AG04449 (cell line): ENCODE data around the gene IFNA4.
"Not testable (repeated sequence)": the region's sequence is repeated elsewhere in the genome, so short reads cannot be mapped to it uniquely, and the experiment has no call there.

ENCODE experiments used
- CTCF ChIA-PET: fragments of 350-600 bp; formaldehyde crosslinking; extraction: SDS; loops from one replicate; lab custom pipeline; 2021; ENCODE audit warnings: antibody characterized with exemption; lab: Yijun Ruan, JAX
- POLR2A ChIA-PET: fragments of 400-600, 350-600 bp; formaldehyde crosslinking; extraction: SDS; loops from one replicate; lab custom pipeline; 2020; ENCODE audit warnings: antibody characterized with exemption, inconsistent platforms; lab: Yijun Ruan, JAX
- DNase-seq: peaks from one replicate; pipeline ENCODE4 v3.0.0-alpha.2; 2010; ENCODE audit warnings: low read depth, low spot score
- H3K4me3 ChIP-seq: 2 replicates; pipeline ENCODE4 v1.5.1; 2011; ENCODE audit warnings: low read depth, mild to moderate bottlenecking, control low read depth, low read length
- CTCF ChIP-seq: IDR thresholded peaks from one replicate; pipeline ENCODE4 v1.5.1; 2011; ENCODE audit warnings: mild to moderate bottlenecking, moderate library complexity, low read length, control low read depth, inconsistent platforms; ENCODE audit not compliant: insufficient read depth; ENCODE audit errors: missing control alignments

The IFNA4 gene

GRCh38 chr9:21187487-21187886 lies at the start of gene IFNA4:
Gene IFNA4, minus strand, starts transcription at chr9:21187587. Its CDS starts 56 bp downstream, at chr9:21187531.
- H3K4me3 ChIP-seq, DNase-seq, POLR2A ChIA-PET: not testable (repeated sequence)
- CTCF ChIA-PET: interaction anchor here (0.7 kb wide), 1 partner anchor 810 kb away, joined by 3 read pairs; no protein-coding TSS in a partner anchor

GRCh38 chr9:21236360-21236714 lies 49.0 kb upstream of the IFNA4 start:
- CTCF ChIA-PET: interaction anchor here (0.7 to 3.0 kb wide), 10 partner anchors 12 to 764 kb away, joined by 3 to 21 read pairs (median 4); no protein-coding TSS in a partner anchor
- DNase-seq, POLR2A ChIA-PET, H3K4me3 ChIP-seq: not testable (repeated sequence)

DNA sequence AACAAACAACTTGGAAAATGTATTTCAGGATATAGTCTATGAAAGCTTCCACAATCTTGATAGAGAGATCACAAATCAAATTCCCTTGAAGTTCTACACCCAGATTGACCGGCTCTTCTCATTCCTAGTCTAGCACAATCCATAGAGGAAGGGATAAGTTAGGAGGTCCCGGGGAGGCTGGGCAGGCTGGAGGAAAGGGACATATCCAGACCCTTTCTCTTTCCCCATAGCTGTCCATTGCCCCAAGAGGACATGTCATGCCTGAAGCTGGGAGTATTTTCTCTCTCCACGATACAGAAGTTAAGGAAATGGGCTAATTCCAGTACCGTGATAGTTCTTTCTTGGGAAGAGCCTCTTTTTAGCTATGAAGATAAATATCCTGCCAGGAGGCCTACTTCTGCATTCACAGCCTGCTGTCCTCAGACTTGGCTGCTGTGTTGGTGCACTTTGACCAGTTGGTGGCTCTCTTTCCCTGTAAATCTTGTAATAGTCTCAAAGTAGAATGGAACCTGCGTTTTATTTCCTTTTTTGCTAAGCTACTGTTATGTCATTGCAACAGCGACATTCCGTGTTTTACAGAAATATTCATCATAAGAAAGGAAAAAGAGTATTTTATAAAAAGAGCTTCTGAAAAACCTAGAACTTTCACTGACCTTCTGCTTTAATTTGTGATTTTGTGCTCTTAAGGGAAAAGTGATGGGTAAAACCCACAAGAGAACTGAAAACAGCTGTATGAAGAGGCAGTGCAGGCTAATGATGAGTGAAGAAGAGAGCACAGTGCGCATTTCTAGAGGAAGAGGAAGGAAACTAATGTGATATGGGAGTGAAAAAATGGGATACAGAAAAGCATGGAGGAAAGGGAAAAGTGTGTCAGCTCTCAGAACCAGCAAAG lies 48.3 kb upstream of the IFNA4 start:
- H3K4me3 ChIP-seq, POLR2A ChIA-PET, DNase-seq: not testable (repeated sequence)
- TF ChIP-seq CTCF: peak; percentile 34
- CTCF ChIA-PET: interaction anchor here (0.7 to 3.0 kb wide), 12 partner anchors 12 to 765 kb away, joined by 3 to 21 read pairs (median 4); no protein-coding TSS in a partner anchor

DNA sequence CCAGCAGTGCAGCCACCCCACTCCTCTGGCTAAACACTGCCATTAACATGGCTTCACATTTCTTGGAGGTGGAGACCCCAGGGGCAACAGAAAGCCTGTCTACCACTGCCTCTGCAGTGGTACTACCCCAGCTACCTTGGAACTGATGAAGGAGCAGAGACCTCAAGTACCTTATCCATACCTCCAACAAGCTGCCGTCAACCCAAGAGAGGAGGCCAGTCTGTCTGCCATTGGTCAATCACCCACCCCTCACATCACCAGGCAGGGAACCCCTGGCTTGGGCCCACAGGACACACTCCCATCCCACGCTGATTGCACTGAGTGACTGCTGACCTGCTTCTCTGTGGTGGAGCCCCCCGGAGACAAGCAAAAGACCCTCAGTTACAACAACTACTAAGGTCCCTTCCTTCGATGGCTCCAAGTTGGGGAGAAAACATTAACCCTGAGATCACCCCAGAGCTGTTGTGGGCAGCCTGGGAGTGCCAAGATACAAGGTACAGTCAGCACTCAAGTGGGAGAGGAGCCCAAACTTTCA lies 46.8 kb upstream of the IFNA4 start:
- H3K4me3 ChIP-seq: no peak overlapping the region
- no peak for DNase-seq
- no peak for TF ChIP-seq CTCF
- ChIA-PET CTCF (interaction anchor here (0.8 to 3.0 kb wide), 3 partner anchors 18 to 579 kb away, joined by 3 to 21 read pairs (median 3); no protein-coding TSS in a partner anchor), POLR2A (no interaction called here)

DNA sequence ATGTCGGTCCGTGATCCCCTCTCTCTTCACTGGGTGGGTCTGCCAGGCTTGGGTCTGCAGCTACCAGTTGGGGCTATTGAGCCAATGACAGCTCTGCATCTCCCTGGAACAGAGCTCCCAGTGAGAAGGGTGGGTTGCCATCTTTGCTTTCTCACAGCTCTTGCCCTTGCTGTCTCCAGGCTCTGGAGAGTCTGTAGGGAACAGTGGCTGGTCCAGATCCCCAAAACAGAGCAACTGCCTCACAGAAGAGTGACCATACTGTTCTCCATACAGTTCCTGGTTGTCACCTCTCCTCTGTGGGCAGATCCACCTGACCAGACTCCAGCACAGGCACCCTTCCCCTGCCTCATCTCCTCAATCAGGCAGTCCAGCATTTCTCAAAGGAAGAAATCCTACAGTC lies 45.9 kb upstream of the IFNA4 start:
- no peak overlapping the region for H3K4me3 ChIP-seq
- TF ChIP-seq CTCF: no peak
- ChIA-PET POLR2A (no interaction called here), CTCF (no interaction called here)
- DNase-seq: no peak

DNA sequence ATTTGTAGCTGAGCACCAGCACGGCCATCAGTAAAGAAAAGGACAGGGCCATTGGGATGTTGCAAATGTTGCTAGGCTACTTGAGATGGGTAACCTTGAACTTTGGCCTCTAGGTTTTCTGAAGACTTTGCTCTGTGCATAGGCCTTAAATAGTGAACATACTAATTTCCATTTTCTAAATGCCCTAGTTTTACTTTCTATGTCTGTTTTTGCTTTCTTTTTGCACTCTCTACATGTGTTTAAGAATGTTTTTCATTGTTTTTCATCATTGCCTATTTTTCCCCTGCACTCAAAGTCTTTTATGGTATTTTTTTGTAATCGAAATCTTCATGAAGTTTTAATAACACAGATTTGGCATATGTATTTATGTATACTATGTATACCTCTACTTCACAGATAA lies 40.7 kb upstream of the IFNA4 start, which contains the start of gene IFNA17:
IFNA17 (minus strand) TSS at position 101 of the 400 bp plus-strand sequence; CDS start at position 52, 49 bp downstream.
- no peak for DNase-seq
- H3K4me3 ChIP-seq: no peak within 1 kb of the TSS
- TF ChIP-seq CTCF: no peak
- ChIA-PET POLR2A (no interaction called here), CTCF (no interaction called here)

DNA sequence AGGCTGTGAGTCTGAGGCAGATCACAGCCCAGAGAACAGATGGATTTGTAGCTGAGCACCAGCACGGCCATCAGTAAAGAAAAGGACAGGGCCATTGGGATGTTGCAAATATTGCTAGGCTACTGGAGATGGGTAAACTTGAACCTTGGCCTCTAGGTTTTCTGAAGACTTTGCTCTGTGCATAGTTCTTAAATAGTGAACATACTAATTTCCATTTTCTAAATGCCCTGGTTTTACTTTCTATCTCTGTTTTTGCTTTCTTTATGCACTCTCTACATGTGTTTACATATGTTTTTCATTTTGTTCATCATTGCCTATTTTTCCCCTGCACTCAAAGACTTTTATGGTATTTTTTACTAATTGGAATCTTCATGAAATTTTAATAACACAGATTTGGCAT lies 29.8 kb upstream of the IFNA4 start, which contains the start of gene IFNA16:
IFNA16 (minus strand) TSS at position 101 of the 400 bp plus-strand sequence; CDS start at position 95, 6 bp downstream.
- POLR2A ChIA-PET, CTCF ChIA-PET, H3K4me3 ChIP-seq, DNase-seq: not testable (repeated sequence)

GRCh38 chr9:21213411-21214326 lies 26.3 kb upstream of the IFNA4 start:
- H3K4me3 ChIP-seq, DNase-seq, POLR2A ChIA-PET: not testable (repeated sequence)
- CTCF ChIA-PET: interaction anchor here (0.9 to 1.3 kb wide), 3 partner anchors 10 to 50 kb away, joined by 3 to 4 read pairs (median 3); no protein-coding TSS in a partner anchor

DNA sequence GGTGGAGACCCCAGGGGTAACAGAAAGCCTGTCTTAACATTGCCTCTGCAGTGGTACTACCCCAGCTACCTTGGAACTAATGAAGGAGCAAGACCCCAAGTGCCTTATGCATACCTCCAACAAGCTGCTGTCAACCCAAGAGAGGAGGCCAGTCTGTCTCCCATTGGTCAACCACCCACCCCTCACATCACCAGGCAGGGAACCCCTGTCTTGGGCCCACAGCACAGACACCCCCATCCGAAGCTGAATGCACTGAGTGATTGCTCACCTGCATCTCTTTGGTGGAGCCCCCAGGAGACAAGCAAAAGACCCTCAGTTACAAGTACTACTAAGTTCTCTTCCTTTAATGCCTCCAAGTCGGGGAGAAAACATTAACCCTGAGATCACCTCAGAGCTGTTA lies 24.8 kb upstream of the IFNA4 start:
- CTCF ChIA-PET: interaction anchor here (1.2 kb wide), 1 partner anchor 17 kb away, joined by 6 read pairs; no protein-coding TSS in a partner anchor
- POLR2A ChIA-PET, DNase-seq, H3K4me3 ChIP-seq: not testable (repeated sequence)

- DNase-seq, H3K4me3 ChIP-seq, CTCF ChIA-PET, POLR2A ChIA-PET: not testable (repeated sequence)
Observed at GRCh38 chr9:21210782-21211181, 23.4 kb upstream of the IFNA4 start.
